ENCODE measurements around the gene SYT3. TPM values are rescaled to one million over a fixed set of nuclear protein-coding genes. Genes with fewer than 3 reads are reported as not detected.

Gene SYT3
- total RNA-seq, 4 donors from 2014 or later = 0.29 to 0.49 (median 0.42) TPM; not detected in 1

DNA sequence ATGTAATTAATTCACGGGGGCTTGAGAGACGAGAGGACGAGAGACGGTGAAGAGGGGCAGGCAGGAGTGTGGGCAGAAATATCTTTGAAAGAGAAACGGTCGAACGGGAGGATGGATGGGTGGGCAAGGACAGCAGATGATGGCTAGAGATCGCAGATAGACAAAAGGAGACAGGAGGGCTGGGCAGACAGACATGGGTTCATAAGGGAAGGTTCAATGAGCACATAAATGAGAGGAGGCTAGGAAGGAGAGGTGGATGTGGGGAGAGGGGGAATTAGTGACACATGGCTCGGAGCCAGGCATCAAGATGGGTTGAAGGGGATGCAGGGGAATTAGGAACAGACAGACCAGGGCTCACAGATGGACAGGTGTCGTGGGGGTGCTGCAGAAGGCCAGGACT lies 1.1 kb downstream of the SYT3 start:
- no peak overlapping the region for H3K4me3 ChIP-seq (ENCODE audit: low read depth, poor library complexity, severe bottlenecking)
- intact Hi-C loops (cut with DNase I; ENCODE audit: low total_unique reads) = no loop called here
- WGBS, 2 donors = 49 to 50% methylated on average over 10 of the region's 10 CpGs
- no peak for DNase-seq (ENCODE audit: low spot score in 2 of 2)
- no peak for TF ChIP-seq POLR2A (IDR thresholded peaks at IDR 0.05)
- TF ChIP-seq, protein P1, sequence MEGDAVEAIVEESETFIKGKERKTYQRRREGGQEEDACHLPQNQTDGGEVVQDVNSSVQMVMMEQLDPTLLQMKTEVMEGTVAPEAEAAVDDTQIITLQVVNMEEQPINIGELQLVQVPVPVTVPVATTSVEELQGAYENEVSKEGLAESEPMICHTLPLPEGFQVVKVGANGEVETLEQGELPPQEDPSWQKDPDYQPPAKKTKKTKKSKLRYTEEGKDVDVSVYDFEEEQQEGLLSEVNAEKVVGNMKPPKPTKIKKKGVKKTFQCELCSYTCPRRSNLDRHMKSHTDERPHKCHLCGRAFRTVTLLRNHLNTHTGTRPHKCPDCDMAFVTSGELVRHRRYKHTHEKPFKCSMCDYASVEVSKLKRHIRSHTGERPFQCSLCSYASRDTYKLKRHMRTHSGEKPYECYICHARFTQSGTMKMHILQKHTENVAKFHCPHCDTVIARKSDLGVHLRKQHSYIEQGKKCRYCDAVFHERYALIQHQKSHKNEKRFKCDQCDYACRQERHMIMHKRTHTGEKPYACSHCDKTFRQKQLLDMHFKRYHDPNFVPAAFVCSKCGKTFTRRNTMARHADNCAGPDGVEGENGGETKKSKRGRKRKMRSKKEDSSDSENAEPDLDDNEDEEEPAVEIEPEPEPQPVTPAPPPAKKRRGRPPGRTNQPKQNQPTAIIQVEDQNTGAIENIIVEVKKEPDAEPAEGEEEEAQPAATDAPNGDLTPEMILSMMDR (IDR thresholded peaks at IDR 0.05) = no peak

DNA sequence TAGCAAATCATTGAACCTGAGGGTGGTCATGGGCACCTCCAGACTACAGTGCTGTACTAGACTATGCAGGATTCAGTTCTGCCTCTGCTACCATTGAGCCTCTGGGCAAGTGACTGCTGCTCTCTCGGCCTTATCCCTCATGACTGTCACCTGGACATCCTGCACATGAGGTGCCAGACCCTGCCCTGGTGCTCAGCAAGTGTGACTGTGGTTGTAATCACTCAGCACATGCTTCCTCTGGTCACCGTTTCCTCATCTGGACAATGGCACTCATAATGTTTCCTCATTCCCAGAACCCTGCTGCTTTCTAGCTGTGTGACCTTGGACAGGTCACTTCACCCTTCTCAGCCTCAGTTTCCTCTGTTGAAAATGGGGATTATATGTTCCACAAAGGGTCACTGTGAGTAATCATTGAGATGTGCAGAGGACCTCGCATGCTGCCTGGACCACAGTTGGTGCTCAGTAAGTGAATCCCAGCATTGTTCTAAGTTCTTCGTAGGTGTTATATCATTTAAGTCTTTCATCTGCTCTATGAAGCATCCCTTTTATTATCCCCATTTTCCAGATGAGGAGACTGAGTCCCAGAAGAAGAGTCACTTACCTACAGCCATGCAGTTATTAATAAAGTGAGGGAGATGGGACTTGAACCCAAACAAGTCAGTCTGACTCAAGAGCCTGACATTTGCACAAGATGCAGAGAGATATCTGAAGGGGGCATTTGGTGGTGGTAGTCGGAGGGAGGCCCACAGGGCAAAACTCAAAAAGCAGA lies 3.2 kb downstream of the SYT3 start:
- WGBS, 2 donors = 79 to 82% methylated on average over 5 of the region's 5 CpGs
- DNase-seq (ENCODE audit: low spot score in 2 of 2) = no peak
- no peak overlapping the region for H3K4me3 ChIP-seq (ENCODE audit: low read depth, poor library complexity, severe bottlenecking)
- TF ChIP-seq, protein P1 (IDR thresholded peaks at IDR 0.05) = no peak
- TF ChIP-seq POLR2A (IDR thresholded peaks at IDR 0.05) = no peak
- intact Hi-C loops (cut with DNase I; ENCODE audit: low total_unique reads) = no loop called here

DNA sequence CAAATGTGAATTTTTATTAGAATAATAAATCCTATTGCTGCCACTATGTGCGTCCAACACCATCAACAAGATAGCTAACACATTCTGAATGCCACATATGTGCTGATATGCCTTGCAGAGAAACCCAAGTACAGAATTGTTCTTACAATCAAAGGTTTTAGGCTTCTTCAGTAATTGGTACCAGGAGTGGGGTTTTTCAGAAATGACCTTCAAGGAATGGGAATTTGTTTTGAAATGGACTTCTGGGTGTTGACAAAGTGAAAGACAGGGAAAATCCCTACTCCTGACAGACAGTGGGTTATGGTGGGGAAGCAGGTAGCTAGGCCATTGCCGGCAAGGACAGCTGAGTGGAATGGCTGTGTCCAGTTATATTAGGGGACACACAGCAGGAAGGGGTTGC lies 5.7 kb downstream of the SYT3 start:
- DNase-seq (ENCODE audit: low spot score in 2 of 2) = no peak
- no peak for TF ChIP-seq POLR2A (IDR thresholded peaks at IDR 0.05)
- TF ChIP-seq, protein P1 (IDR thresholded peaks at IDR 0.05) = no peak
- H3K4me3 ChIP-seq (ENCODE audit: low read depth, poor library complexity, severe bottlenecking) = no peak overlapping the region
- WGBS, 2 donors = 94 to 98% methylated on average over 2 of the region's 2 CpGs
- intact Hi-C loops (cut with DNase I; ENCODE audit: low total_unique reads) = no loop called here

DNA sequence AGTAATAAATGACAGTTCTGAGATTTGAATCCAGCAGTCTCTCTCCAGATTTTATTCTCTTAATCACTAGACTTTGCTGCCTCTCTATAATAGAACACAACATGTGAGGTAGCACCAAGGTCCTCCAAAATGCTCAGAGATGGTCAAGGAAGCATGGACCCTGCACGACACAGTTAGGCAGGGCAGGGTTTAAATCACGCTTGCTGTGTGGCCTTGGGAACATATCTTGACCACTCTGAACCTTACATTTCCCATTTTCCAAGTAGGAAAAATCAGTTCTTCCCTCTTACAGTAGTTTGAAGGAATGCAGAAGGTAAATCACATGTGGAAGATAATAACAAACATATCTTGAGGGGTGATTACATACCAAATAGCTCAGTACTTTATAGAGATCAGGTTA lies 6.3 kb downstream of the SYT3 start:
- DNase-seq (ENCODE audit: low spot score in 2 of 2) = no peak
- 60 to 85% methylated on average over 2 of the region's 2 CpGs for WGBS, 2 donors
- intact Hi-C loops (cut with DNase I; ENCODE audit: low total_unique reads) = no loop called here
- TF ChIP-seq POLR2A (IDR thresholded peaks at IDR 0.05) = no peak
- TF ChIP-seq, protein P1 (IDR thresholded peaks at IDR 0.05) = no peak
- H3K4me3 ChIP-seq (ENCODE audit: low read depth, poor library complexity, severe bottlenecking) = no peak overlapping the region

DNA sequence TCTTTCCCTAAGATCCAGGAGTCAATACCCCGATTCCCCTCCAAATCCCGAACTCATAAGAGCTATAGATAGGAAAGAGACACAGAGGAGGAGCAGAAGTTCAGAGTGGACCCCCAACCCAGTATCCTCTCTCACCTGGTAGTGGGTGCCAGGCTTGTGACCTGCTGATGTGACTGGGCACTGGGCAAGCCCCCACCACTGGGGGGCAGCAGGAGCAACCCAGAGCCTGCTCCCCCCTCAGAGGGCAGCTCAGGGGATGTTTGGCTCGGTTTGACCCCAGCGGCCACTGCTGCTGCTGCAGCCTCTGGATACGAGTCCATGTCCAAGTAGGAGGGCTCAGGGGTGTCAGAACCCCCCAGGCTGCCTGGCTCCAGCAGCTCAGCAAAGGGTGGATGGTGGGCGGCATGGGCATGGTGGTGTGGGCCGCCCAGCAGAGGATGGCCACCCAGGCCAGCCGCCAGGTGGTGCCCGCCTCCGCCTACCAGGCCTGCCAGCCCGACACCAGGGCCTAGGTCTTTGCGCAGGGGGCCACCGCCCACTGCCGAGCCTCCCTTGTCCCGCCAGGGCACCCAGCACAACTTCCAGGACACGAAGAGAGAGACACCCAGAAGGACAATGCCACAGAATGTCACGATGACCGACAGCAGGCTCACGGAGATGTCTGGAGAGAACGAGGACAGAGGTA lies 7.4 kb downstream of the SYT3 start:
- intact Hi-C loops (cut with DNase I; ENCODE audit: low total_unique reads) = no loop called here
- no peak overlapping the region for H3K4me3 ChIP-seq (ENCODE audit: low read depth, poor library complexity, severe bottlenecking)
- DNase-seq (ENCODE audit: low spot score in 2 of 2) = no peak
- 76 to 78% methylated on average over 20 of the region's 20 CpGs for WGBS, 2 donors
- TF ChIP-seq, protein P1 (IDR thresholded peaks at IDR 0.05) = no peak
- TF ChIP-seq POLR2A (IDR thresholded peaks at IDR 0.05) = no peak

Data from lower leg skin (tissue), 4 donors.